Epithelial cell of esophagus (primary cell): Measurements from ENCODE around the gene LRRC73.

Source experiments
- DNase-seq: peaks from one replicate; pipeline ENCODE4 v3.0.0; 2010; ENCODE audit warnings: low read depth
- H3K4me3 ChIP-seq: 2 replicates; pipeline ENCODE4 v1.5.1; 2011; ENCODE audit warnings: mild to moderate bottlenecking, low read length, control low read depth
- CTCF ChIP-seq: IDR thresholded peaks from 2 replicates; pipeline ENCODE4 v1.5.1; 2011; ENCODE audit warnings: low read depth, mild to moderate bottlenecking, low read length, control low read depth, inconsistent platforms; ENCODE audit not compliant: insufficient read depth; ENCODE audit errors: missing control alignments

LRRC73 gene

DNA sequence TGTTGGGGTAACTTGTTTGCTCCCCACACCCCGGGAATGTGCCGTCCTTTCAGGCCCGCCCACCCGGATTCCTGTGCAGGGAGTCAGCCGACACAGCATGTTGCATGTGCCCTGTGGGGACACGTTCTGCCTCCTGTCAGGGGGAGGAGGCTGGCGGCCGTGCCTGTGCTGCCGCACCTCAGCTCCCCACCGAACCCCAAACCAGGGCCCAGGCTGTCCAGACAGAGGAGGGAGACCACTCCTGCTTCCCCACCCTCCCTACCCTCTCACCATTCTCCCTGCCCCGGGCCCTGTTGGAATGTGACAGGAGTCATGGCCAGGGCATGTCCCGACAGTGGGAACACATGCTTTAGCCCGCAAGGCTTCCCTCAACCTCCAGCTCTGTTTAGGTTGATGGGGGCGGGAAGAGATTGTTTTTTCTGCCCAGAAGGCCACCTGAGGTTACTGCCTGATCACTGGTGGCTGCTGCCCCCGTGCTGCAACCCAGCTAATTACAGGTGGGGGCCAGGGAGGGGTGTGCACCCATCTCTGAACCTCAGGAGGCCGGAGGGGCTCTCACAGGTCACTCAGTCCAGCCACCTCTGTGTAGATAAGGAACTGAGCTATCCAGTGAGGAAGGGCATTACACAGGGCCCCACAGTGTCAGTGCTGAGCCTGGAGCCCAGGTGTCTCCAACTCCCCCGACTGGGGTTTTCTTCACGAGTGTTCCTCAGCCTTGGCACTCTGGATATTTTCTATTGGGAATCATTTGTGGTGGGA lies 13.6 kb downstream of the LRRC73 start:
- peak; percentile 96 for DNase-seq
- peak; percentile 74 for TF ChIP-seq CTCF
- H3K4me3 ChIP-seq: no peak overlapping the region

DNA sequence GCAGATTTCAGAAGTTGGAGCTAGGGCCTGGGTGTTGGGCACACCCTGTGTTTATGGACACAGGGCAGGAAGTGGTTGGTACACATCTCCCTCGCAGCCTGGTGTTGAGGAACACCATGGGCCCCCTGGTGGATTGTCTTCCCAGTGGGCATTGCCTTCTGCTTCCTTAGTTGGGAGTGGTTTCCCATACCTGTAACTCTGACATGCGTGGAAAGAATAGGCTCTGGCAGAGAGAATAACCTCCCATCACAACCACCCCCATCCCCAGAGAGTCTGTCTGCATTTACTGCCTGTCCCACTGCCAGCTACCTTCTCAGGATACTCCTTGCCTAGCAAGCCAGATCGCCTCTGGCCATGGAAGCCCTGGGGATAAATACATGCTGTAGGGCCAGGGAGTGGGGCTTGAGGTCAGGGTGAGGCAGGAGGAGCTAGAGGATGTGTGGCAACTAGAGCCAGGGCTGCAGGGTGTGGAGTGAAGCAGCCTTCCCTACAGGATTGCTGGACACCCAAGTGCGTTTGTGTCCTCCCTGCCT lies 14.7 kb downstream of the LRRC73 start:
- no peak overlapping the region for H3K4me3 ChIP-seq
- peak; percentile 46 for TF ChIP-seq CTCF
- peak; percentile 54 for DNase-seq

- no peak for DNase-seq
- H3K4me3 ChIP-seq: no peak overlapping the region
- no peak for TF ChIP-seq CTCF
These were observed 15.4 kb downstream of the LRRC73 start for GRCh38 chr6:43494766-43495165.

DNA sequence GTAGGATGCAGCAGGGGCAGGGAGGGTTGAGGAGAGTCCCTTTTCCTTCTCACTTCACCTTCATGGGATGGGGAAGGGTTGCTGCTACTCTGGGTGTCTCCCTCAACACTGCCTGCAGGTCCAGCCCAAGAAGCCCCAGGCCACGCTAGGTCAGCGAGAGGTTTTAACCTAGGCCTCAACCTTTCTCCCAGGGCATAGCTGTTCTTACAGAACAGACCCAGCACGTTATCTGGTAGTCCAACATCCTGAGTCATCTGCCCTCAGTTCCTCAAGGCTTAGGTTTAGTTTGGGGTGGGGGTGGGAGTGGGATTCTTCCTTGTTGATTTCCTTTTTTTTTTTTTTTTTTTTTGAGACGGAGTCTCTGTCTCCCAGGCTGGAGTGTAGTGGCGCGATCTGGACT lies 15.8 kb downstream of the LRRC73 start:
- no peak overlapping the region for H3K4me3 ChIP-seq
- no peak for DNase-seq
- no peak for TF ChIP-seq CTCF

GRCh38 chr6:43493833-43494232 lies 16.3 kb downstream of the LRRC73 start:
- DNase-seq: peak; percentile 65
- H3K4me3 ChIP-seq: no peak overlapping the region
- no peak for TF ChIP-seq CTCF

DNA sequence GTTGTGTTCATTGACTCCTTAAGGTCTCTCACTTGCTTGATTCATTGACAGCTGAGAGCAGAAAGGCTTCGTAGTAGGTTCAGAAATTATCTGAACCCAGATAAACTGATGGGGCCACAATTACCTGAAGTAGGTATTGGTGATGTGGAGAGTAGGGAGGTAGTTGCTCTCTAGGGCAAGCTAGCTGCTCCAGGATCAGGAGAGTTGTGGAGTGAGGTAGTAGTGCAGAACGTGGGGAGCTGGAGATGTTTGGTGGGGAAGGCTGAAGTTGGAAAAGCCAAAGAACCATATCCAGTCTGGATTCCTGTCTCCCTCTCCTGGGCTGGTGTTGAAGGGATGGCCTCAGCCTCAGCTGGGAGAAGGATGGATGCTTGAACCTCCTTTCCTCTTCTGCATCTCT lies 16.9 kb downstream of the LRRC73 start:
- peak; percentile 7 for TF ChIP-seq CTCF
- no peak overlapping the region for H3K4me3 ChIP-seq
- no peak for DNase-seq

DNA sequence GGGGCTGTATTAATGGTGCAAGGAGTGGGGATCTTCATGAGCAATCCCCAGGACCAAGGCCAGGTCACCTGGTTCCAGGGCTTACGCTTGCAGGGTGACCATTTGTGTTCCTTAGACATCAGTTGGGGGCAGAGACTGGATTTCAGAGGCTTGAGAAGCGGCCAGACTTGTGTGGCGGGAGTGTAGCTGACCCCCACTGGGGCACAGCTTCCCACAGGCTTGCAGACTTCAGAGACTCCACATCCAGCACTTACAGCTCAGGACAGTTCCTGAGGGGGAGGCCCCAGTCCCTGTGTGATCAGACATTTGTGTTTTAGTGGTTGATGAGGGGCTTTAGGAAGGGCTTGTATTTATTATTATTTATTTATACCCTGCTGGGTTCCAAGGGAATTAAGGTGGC lies 17.5 kb downstream of the LRRC73 start:
- TF ChIP-seq CTCF: no peak
- DNase-seq: no peak
- H3K4me3 ChIP-seq: no peak overlapping the region
